NCI-H187 treated with DMSO at 0.1 percent for 48 hours (cell line): ENCODE data around the gene TINAGL1.
"Not testable (repeated sequence)": the region's sequence is repeated elsewhere in the genome, so short reads cannot be mapped to it uniquely, and the experiment has no call there.

ENCODE experiments used
- DNase-seq: peaks from one replicate; lab custom pipeline; 2025; lab: John Stamatoyannopoulos, UW

TINAGL1 gene

DNA sequence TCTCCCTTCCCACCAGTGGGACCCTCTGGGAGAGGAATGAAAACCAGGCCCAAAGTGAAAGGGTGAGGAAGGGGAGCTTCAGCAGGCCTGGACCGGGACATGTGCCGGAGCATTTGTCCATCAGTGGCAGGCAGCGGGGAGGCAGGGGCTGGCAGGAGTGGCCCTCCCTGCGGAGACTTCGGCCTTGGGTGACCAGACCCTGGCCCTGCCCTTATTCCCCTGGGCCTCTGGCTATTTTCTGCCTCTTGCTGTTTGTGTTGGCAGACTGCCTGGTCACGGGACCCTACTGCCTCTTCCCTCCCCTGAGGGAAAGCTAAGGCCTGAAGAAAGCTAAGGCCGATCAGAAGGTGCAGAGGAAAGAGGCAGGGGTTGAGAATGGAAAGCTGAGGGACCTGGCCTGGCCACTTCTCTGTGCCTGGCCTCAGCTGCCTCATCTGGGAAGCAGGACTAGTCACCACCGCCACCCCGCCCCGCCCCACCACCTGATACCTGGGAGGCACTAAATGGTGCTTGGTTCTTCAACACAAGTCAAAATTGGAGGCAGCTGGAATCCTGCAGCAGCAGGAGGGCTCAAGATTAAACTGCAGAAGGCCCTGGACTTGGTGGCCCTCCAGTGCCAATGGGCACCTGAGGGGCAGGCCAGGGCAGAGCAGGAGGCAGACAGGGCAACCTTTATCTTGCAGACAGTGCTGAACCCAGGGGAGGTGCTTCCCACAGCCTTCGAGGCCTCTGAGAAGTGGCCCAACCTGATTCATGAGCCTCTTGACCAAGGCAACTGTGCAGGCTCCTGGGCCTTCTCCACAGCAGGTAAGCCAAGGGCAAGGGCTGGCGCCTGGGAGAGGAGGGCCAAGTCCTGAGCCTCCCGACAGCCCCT lies 7.9 kb downstream of the TINAGL1 start:
- no peak for DNase-seq

DNA sequence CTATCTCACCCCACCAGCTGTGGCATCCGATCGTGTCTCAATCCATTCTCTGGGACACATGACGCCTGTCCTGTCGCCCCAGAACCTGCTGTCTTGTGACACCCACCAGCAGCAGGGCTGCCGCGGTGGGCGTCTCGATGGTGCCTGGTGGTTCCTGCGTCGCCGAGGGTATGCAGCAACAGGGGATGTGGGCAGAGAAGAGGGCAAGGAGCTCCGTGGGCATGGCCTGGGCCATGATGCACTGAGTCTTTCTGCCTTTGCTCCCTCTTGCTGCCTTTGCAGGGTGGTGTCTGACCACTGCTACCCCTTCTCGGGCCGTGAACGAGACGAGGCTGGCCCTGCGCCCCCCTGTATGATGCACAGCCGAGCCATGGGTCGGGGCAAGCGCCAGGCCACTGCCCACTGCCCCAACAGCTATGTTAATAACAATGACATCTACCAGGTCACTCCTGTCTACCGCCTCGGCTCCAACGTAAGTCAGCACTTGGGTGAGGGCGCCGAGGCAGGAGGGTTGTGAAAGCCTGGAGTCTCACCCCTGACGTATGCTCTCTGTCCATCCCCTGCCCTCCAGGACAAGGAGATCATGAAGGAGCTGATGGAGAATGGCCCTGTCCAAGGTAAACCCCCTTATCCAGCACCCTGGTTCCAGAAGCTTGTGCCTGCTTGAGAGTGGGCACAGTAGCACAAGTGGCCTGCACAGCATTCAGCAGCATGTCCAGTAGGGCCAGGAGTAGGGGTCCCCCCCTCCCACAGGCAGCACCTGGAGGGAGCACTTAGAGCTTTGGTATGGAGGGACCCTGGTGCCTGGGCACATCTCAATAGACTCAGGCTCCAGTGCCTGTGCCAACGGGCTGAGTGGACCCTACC lies 8.8 kb downstream of the TINAGL1 start:
- no peak for DNase-seq

DNA sequence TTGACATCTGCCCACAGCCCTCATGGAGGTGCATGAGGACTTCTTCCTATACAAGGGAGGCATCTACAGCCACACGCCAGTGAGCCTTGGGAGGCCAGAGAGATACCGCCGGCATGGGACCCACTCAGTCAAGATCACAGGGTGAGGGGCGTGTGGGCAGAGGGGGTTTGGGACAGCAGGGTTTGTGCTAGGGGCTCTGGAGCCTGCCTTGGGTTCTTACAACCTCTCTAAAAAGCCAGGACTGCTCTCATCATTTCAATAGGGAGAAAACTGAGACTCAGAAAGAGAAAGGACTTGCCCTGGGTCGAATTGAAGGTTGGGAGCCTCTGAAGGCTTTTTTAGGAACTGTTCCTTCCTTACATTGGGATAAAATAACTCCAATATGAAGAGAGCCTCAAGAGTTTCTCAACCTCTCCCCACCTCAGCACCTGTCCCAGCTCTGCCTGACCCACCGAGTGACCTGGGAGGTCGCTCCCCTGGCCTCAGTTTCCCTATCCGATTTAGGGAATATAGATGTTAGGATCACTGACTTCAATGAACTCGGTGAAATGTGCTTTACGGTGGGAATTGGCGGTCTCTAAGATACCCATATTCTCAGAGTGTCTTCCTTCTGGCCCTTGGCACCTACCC lies 9.5 kb downstream of the TINAGL1 start:
- no peak for DNase-seq

DNA sequence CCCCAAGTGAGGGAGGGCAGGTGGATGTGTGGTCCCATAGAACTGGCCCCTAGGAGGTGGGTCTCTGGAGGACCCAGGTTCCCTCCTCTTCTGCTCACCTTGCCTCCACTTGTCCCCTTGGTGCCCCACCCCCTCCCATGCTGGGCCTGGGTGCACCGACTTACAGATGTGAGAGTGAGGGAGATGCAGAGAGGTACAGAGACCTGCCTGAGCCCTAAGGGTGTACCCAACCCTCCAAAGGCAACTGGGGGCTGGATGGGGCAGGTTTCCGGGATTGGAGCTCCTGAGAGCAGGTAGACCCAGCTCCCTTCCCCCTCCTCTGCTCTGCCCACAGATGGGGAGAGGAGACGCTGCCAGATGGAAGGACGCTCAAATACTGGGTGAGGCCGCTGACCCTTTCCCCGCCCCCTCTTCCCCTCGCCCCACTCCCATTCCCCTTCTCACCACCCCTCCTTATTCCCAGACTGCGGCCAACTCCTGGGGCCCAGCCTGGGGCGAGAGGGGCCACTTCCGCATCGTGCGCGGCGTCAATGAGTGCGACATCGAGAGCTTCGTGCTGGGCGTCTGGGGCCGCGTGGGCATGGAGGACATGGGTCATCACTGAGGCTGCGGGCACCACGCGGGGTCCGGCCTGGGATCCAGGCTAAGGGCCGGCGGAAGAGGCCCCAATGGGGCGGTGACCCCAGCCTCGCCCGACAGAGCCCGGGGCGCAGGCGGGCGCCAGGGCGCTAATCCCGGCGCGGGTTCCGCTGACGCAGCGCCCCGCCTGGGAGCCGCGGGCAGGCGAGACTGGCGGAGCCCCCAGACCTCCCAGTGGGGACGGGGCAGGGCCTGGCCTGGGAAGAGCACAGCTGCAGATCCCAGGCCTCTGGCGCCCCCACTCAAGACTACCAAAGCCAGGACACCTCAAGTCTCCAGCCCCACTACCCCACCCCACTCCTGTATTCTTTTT lies 10.3 kb downstream of the TINAGL1 start:
- DNase-seq: no peak

DNA sequence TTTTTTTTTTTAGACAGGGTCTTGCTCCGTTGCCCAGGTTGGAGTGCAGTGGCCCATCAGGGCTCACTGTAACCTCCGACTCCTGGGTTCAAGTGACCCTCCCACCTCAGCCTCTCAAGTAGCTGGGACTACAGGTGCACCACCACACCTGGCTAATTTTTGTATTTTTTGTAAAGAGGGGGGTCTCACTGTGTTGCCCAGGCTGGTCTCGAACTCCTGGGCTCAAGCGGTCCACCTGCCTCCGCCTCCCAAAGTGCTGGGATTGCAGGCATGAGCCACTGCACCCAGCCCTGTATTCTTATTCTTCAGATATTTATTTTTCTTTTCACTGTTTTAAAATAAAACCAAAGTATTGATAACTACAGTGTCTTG lies 11.0 kb downstream of the TINAGL1 start:
- DNase-seq: not testable (repeated sequence)

DNA sequence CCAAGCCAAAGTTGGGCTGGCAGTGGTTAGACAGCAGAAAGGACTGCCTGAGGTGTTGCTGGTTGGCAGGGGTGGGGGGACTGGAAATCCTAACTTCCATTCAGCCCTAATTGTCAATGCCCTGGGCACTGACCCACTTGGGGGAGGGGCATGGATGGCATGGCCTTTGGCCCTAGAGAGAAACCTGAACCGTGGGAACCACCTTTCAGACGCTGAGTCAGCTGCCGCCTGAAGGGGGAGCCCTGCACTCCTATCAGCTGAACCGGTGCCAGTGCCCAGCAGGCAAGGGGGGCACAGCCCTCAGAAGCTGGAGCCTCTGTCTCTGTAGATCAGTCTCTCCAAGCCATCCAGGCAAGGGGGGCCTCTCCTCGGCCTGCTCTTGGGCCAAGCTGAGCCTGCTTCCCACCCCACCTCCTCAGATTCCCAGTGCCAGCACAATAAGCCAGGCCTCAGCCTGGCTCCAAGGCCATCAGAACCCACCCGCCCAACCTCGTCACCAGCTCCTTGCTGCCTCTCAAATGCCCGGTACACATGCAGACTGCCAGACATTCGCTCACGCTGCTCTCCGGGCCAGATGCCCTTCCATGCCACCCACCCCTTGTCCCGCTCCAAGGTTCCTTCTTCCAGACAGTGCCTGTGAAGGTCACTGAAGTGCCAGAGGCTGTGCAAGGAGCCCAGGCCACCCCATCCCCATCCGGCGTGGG lies 11.6 kb downstream of the TINAGL1 start:
- no peak for DNase-seq

DNA sequence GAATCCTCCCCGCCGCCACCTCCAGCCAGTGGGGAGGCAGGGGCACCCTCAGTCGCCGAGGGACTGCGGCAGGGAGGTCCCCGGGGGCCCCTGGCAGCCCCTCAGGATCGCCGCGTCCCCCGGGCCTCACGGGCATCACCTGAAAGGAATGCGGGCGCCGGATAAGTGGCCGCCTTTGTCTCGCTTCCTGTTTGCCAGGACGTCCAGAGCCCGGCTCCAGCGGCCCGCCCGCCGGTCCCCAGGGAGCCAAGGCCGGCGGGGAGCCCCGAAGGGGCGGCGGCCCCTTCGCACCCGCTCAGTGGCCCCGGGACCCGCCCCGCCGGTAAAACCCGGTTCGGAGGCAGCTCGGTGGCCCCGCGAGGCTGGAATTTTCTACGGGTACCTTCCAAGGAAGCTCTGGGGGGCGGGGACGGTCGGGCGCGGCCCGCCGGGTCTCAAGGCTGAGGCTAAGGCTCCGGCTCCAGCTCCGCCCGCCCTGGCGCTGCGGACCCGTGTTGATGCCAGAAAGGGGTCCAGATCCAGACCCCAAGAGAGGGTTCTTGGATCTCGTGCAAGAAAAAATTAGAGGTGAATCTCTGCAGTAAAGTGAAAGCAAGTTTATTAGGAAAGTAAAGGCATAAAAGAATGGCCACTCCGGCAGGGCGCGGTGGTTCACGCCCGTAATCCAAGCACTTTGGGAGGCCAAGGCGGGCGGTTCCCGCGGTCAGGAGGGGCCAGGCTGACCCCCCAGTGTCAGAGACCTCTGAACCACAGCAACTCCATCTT lies 12.6 kb downstream of the TINAGL1 start:
- no peak for DNase-seq

DNA sequence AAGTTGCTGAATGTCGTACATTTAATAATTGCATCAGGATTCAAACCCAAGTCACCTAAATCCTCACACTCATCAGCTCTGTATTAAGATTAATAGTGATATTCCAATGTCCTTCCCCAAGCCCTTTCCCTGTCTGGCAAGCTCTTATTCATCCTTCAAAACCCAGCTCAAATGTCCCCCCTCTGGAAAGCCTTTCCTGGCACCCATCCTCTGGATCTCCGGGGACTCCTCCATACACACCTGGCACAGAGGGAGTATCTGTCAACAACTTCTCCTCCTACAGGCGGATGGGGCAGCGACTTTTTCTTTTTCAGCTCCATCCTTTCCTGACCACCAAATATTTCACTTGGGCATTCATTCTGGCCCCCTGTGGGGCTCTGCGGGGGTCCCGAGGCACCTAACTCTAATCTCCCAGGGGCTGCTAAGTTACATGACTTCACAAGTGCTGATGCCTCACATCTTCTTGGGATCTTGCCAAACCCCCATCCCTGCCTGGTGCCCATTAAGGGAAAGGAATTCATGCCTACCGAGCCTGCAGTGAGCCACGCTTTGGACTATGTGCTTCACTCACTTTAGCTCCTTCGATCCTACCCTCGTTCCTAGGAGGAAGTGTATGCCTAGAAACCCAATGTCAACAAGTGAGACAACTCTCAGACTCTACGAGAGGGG lies 15.2 kb downstream of the TINAGL1 start:
- DNase-seq: no peak

DNA sequence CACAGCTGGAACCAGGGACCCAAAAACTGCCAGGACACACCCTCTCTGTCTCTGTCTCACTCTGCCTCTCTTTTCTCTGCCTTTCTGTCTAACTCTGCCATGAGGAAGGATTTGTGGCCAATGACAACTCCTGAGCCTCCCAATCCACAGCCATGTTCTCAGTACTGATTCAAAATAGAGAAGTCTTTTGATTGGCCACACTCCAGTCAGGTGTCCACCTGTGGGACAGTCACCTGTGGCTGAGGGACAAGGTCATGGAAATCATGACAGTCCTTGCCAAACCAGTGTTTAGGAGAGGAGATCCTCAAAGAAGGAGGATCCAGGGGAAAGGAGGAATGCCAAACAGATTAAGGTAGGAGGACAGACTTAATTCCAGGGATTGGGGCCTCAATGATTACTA lies 15.8 kb downstream of the TINAGL1 start:
- DNase-seq: no peak

DNA sequence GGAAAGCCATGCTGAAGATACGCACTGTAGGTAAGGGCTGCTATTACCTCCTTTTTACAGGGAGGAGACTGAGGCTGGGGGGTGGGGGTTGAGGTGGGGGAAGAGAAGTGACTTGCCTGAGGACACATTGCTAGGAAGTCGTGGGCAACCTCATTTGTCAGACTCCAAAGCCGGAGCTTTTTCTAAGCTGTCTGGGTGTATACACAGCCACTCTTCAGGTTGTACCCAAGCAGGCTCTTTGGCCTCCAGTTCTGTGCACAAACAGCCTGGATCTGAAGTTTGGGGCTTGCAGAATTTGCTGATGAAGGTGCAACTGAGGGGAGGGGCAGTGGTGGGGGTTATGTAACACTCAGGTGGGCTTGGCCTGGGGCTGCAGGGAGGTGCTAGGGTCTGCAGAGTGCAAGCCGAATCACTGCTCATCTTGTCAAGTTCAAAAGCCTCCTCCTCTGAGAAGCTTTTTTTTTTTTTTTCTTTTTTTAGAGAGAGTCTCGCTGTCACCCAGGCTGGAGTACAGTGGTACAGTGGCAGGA lies 16.9 kb downstream of the TINAGL1 start:
- DNase-seq: no peak

DNA sequence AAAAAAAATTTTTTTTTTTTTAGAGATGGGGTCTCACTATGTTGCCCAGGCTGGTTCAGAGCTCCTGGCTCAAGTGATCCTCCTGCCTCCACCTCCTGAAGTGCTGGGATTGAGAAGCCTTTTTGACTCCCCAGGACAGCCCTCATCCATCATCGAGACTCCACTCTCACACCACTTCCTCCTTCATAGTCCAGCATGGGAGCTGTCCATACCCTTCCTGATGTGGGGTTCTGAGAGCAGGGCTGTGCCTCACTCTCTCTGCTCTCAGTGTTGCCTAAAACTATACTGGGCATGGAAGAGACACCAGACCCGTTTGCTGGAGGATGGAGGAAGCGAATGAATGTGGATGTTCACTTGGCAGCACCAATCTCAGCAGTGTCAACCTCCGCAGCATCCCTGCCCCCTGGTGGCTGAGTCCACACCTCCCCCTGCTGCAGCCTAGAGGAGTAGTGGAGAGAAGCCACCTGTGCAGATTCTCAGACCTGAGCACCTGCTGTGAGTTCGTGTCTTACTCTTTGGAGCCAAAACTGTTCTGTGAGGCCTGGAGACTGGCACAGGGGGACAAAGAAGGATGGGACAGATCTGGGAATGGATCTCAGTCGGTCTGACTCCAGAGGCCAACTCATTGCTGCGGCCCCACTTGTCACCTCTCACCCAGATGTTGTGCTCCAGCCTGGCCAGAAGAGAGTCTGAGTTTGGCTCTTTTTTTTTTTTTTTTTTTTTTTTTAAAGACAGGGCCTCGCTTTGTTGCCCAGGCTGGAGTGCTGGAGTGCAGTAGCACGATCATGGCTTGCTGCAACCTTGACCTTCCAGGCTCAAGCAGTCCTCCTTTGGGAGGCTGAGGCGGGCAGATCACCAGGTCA lies 17.7 kb downstream of the TINAGL1 start:
- DNase-seq: peak; percentile 25

DNA sequence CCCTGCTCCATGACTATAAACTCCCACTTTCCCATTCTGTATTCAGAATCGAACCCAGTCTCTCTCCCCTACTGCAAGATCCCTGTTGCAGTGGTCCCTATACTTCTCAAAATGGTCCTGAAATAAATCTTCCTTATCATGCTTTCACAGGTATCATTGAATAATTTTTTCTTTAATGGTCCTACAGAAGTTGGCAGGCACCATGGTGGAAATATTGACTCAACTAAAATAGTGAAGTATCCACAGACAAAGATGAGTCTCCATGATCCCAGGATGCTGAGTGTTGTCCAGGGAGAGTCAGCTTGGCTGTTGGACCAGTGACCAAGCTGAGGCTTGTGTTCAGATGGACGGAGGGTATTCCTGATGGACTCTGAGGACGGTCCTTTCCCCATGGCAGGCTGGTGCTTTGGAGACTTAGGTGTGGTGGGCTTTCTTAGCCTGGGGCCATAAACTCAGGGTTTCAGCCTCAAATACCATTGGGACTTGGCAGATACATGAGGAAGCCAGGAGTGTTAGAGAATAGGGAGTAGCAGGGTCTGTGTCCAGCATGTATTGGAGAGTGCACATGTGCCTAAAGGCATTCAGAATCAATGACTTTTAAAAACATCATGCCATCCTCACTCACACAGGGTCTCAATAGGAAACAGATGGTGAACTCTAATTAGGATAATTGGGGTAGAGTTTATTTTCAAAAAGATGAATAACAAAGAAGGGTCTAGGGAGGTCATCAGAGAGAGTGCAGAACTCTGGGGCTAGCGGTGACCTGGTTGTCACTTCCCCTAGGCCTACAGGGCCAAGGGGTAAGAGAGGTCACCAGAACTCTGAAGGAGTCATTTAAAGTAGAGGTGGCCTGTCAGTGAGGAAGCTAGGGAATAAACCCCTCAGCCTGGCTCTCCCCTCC lies 19.8 kb downstream of the TINAGL1 start:
- DNase-seq: no peak

DNA sequence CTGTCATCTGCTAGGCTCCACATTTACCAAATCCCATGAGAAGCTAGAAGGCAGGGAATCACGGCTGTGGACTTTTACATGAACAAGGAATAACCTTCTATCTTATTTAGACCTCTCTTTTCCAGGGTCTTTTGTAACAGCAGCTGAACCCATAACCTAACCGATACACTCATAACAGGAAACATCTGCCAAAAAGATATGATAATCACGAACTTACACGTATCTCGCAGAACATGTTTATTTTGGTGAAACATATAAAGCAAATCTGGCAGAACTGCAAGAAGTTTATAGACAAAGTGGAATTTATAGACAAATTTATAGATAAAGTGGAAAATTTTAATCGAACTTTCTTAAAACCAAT lies 20.4 kb downstream of the TINAGL1 start:
- DNase-seq: no peak

DNA sequence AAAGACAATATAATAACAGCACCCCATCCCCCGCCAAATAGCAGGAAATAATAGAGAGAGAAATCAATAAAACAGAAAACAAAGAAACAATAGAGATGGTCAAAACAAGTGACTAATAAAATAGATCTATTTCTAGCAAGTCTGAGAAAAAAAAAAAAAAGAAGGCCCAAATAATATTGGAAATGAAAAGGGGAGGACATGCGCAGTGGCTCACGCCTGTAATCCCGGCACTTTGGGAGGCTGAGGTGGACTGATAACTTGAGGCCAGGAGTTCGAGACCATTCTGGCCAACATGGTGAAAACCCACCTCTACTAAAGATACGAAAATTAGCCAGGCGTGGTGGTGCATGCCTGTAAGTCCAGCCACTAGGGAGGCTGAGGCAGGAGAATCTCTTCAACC lies 22.7 kb downstream of the TINAGL1 start:
- no peak for DNase-seq

DNA sequence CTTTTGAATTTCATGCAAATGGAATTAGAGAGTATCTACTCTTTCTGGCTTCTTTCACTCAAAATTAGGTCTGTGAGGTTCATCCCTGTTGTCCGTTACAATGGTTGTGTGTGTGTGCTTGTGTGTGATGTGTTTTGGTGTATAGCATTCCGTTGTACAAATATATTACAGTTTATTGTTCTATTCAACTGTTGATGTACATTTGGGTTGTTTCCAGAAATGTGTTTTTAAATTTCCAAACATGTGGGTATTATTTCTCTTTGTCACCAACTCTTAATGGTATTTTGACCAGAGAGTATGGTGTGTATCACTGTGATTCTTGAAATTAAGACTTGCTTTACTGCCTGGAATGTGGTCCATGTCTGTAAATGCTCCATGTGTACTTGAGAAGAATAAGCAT lies 24.3 kb downstream of the TINAGL1 start:
- DNase-seq: no peak

DNA sequence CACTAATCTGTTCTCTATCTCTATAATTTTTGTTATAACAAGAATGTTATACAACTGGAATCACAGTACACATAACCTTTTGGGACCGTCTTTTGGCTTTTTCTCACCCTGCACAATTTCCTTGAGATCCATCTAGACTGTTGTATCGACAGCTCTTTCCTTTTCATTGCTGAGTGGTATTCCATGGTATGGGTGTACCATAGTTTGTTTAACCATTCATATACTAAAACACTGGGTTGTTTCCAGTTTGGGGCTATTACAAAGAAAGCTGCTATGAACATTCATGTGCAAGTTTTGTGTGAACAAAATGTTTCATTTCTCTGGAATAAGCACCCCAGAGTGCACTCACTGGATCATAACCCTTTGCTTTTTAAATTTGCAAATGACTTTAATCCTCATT lies 25.8 kb downstream of the TINAGL1 start:
- no peak for DNase-seq

DNA sequence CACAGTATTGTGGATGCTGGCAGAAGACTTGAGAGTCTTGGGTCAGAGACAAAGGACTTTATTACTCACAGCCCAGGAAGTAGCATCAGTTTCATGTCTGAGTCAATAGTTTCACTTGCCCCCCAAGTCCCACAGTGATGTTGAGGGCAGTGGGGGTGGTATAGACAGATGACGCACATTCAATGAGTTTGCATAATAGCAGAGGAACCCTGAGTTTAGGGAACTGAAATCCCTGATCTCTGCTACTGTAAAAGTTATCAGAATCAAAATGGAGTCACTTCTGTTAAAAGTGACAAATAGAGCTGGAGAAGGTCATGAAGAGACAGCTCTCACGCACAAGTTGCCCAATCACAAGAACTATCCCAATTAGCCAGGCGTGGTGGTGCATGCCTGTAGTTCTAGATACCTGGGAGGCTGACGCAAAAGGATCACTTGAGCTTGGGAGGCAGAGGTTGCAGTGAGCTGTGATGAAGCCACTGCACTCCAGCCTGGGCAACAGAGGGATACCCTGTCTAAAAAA lies 29.7 kb downstream of the TINAGL1 start:
- no peak for DNase-seq
